Natural killer cell (primary cell): ENCODE results near the gene HSPA12A. TPM values are rescaled to one million over a fixed set of nuclear protein-coding genes. Genes with fewer than 3 reads are reported as not detected.

Experiments
- ATAC-seq, 3 donors: fragments of 150-1000 bp in 2 of 3; fragments of 200-7000 bp in 1 of 3; cut with Tn5 transposase; 1 replicate in 1 of 3; 2 replicates in 2 of 3; pipeline ENCODE4 v1.10.0; 2021; ENCODE audit warnings: mild to moderate bottlenecking in 2 of 3, moderate library complexity in 2 of 3
- DNase-seq, 2 donors: peaks; one replicate each; pipeline versions ENCODE4 v3.0.0 to v3.0.0-alpha.2; 2013 to 2021; ENCODE audit warnings: mixed read lengths in 1 of 2
- H3K27ac ChIP-seq: one replicate; pipeline ENCODE4 v1.5.1; 2013; ENCODE audit warnings: mild to moderate bottlenecking, low read length
- H3K27me3 ChIP-seq: one replicate; pipeline ENCODE4 v1.6.1; 2013; ENCODE audit warnings: low read length; ENCODE audit not compliant: control insufficient read depth, insufficient read depth
- H3K36me3 ChIP-seq: one replicate; pipeline ENCODE4 v1.6.1; 2013; ENCODE audit warnings: low read length; ENCODE audit not compliant: control insufficient read depth, insufficient read depth
- H3K4me1 ChIP-seq: one replicate; pipeline ENCODE4 v1.6.1; 2013; ENCODE audit warnings: low read length; ENCODE audit not compliant: control insufficient read depth, insufficient read depth
- H3K4me3 ChIP-seq: one replicate; pipeline ENCODE4 v1.5.1; 2013; ENCODE audit warnings: low read length
- H3K9me3 ChIP-seq: one replicate; pipeline ENCODE4 v1.6.1; 2013; ENCODE audit warnings: low read length; ENCODE audit not compliant: control insufficient read depth, insufficient read depth
- H3K27ac Mint-ChIP-seq, 2 donors: one replicate each; pipeline ENCODE4 v1.8.0; 2022; ENCODE audit warnings: mild to moderate bottlenecking in 2 of 2, mixed read lengths in 2 of 2, moderate library complexity in 1 of 2
- H3K27me3 Mint-ChIP-seq, 2 donors: one replicate each; pipeline ENCODE4 v1.8.0; 2022; ENCODE audit warnings: low read depth in 2 of 2, mixed read lengths in 2 of 2
- H3K36me3 Mint-ChIP-seq: one replicate; pipeline ENCODE4 v1.8.0; 2022; ENCODE audit warnings: mixed read lengths
- H3K4me1 Mint-ChIP-seq, 2 donors: one replicate each; pipeline ENCODE4 v1.8.0; 2022; ENCODE audit warnings: mixed read lengths in 2 of 2
- H3K4me3 Mint-ChIP-seq: one replicate; pipeline ENCODE4 v1.8.0; 2022; ENCODE audit warnings: mild to moderate bottlenecking, moderate library complexity, mixed read lengths
- H3K9me3 Mint-ChIP-seq, 2 donors: one replicate each; pipeline ENCODE4 v1.8.0; 2022; ENCODE audit warnings: mixed read lengths in 2 of 2
- WGBS: methylation state at CpG from one replicate; pipeline ENCODE4 v1.1.7; 2013; ENCODE audit warnings: missing lambda C conversion rate; ENCODE audit not compliant: insufficient coverage; 5-methylcytosine and 5-hydroxymethylcytosine counted together
- intact Hi-C: fragments of 100-400 bp; cut with micrococcal nuclease; formaldehyde crosslinking; loops from one replicate; pipeline ENCODE4 v1.14.2; 2022
- total RNA-seq, 4 donors: library from RNA; stranded (reverse); fragments of 120-200 nt in 1 of 4; gene quantifications; one replicate each; pipeline versions ENCODE4 v1.2.3 to v1.2.4, GENCODE V29; 2013 to 2022
- TF ChIP-seq, protein P1 (sequence below): fragments of 200-600 bp; IDR thresholded peaks from one replicate; pipeline ENCODE4 v1.8.0; 2022; ENCODE audit warnings: antibody characterized with exemption

The HSPA12A gene
- total RNA-seq, 3 donors from 2014 or later (not counting 1 experiment from before 2014, with no cell fraction given): 0.43 TPM; not detected in 2

DNA sequence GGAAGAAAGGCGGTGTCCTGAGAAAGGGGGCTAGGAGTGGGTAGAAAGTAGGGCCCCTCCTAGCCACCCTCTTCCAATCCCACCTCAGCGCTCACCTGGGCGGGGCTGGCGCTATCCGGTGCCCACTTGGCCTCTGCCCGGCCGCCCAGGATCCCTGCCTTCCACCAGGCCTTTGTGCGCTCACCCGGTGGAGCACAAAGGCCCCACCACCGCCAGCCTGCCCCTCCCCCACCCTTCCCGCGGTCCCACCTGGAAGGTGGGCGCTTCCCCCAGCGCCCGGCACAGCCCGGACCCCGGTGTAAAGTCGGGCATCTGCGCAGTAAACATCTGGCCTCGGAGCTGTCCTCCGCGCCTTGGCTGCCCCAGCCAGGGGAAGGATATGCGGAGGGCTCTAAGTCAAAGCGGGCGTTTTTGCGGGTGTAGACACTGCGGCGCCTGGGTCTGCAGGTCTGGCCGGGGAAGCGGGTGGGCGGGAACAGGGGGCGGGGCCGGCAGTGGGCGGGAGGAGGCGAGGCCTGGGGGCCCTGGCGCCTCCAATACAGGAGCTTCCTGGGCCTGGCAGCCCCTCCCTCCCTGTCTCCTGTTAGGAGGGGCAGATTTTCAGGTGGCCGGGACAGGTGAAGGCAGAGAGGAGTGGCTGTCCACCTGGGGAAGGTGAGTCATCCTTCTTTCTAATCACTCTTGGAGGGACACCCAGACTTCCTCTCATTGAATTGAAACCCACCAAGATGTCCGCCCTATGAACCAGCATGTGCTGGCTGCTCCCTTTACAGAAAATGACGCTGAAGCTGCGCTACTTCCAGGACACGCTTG is 72.3 kb downstream of the HSPA12A start:
- Histone ChIP-seq H3K36me3 (no peaks in the 10 kb centered on the region), H3K27ac (no peak overlapping the region), H3K27me3 (peaks cover 5% of the 10 kb centered on the region), H3K9me3 (no peaks in the 10 kb centered on the region), H3K4me3 (no peak overlapping the region), H3K4me1 (no peaks in the 10 kb centered on the region)
- H3K36me3 Mint-ChIP-seq: no peaks in the 10 kb centered on the region
- DNase-seq (no peak), ATAC-seq (no peak)
- no peaks in the 10 kb centered on the region for H3K4me1 Mint-ChIP-seq
- H3K4me3 Mint-ChIP-seq: no peak overlapping the region
- no peak overlapping the region for H3K27ac Mint-ChIP-seq
- TF ChIP-seq, protein P1, sequence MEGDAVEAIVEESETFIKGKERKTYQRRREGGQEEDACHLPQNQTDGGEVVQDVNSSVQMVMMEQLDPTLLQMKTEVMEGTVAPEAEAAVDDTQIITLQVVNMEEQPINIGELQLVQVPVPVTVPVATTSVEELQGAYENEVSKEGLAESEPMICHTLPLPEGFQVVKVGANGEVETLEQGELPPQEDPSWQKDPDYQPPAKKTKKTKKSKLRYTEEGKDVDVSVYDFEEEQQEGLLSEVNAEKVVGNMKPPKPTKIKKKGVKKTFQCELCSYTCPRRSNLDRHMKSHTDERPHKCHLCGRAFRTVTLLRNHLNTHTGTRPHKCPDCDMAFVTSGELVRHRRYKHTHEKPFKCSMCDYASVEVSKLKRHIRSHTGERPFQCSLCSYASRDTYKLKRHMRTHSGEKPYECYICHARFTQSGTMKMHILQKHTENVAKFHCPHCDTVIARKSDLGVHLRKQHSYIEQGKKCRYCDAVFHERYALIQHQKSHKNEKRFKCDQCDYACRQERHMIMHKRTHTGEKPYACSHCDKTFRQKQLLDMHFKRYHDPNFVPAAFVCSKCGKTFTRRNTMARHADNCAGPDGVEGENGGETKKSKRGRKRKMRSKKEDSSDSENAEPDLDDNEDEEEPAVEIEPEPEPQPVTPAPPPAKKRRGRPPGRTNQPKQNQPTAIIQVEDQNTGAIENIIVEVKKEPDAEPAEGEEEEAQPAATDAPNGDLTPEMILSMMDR: no peak
- WGBS: 30% methylated on average over 39 of the region's 41 CpGs
- H3K9me3 Mint-ChIP-seq: no peaks in the 10 kb centered on the region
- peaks cover 0 to 7% of the 10 kb centered on the region in 2 donors for H3K27me3 Mint-ChIP-seq
- intact Hi-C loops: no loop called here

DNA sequence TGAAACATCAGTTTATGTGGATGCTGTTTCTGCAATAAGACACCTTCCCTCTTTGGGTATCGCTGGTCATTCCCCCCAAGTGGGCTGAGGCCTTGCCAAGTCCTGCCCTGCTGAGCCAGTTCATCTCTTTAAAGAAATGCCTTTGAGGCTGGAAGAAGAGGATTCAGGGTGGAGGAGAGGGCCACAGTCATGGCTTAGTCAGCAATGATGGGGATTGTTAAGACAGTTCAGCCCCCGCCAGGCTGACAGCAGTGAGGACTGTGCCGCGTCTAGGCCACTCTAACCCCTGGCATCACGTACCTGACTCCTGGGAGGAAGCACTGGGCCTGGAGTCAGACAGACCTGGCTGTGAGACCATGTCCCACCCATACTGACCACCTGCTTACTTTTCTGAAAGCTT is 73.3 kb downstream of the HSPA12A start:
- intact Hi-C loops: no loop called here
- 95% methylated on average over 5 of the region's 5 CpGs for WGBS
- Mint-ChIP-seq H3K4me3 (no peak overlapping the region), H3K36me3 (no peaks in the 10 kb centered on the region), H3K9me3 (no peaks in the 10 kb centered on the region), H3K27me3 (peaks cover 0 to 7% of the 10 kb centered on the region in 2 donors), H3K27ac (no peak overlapping the region), H3K4me1 (no peaks in the 10 kb centered on the region)
- no peak overlapping the region for H3K27ac ChIP-seq
- ATAC-seq (no peak), DNase-seq (no peak)
- H3K4me1 ChIP-seq: no peaks in the 10 kb centered on the region
- H3K4me3 ChIP-seq: no peak overlapping the region
- TF ChIP-seq, protein P1: no peak
- no peaks in the 10 kb centered on the region for H3K36me3 ChIP-seq
- peaks cover 5% of the 10 kb centered on the region for H3K27me3 ChIP-seq
- no peaks in the 10 kb centered on the region for H3K9me3 ChIP-seq

DNA sequence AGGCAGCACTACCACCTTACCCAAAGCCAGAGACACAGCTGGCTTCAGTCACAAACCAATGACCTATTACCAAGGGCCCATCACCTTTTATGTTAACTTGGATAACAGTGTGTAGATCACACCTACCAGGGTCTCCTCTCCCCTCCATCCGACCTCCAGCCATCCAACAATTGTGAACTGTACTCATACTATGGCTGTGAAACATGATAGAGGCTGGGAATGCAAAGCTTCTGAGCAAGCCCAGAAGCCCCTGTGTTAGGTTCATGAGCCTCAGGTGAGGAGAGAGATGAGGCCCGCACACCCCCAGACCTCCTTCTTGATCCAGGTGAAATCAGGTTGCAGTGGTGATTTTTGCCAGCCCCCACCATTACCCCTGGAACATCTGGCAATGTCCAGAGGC is 73.9 kb downstream of the HSPA12A start:
- H3K27me3 Mint-ChIP-seq: peaks cover 0 to 7% of the 10 kb centered on the region in 2 donors

More for the DNA sequence above, 73.9 kb downstream of the HSPA12A start:
- no peaks in the 10 kb centered on the region for H3K4me1 ChIP-seq
- no peak overlapping the region for H3K27ac Mint-ChIP-seq
- H3K27ac ChIP-seq: no peak overlapping the region
- no peaks in the 10 kb centered on the region for H3K36me3 Mint-ChIP-seq
- H3K27me3 ChIP-seq: peaks cover 5% of the 10 kb centered on the region
- no peaks in the 10 kb centered on the region for H3K9me3 Mint-ChIP-seq
- no peaks in the 10 kb centered on the region for H3K4me1 Mint-ChIP-seq
- H3K36me3 ChIP-seq: no peaks in the 10 kb centered on the region
- WGBS: 100% methylated on average over 2 of the region's 2 CpGs
- TF ChIP-seq, protein P1: no peak
- ATAC-seq (no peak), DNase-seq (no peak)
- no peak overlapping the region for H3K4me3 ChIP-seq
- no peak overlapping the region for H3K4me3 Mint-ChIP-seq
- no peaks in the 10 kb centered on the region for H3K9me3 ChIP-seq
- intact Hi-C loops: no loop called here
